HCT116 (cell line): ENCODE results near the gene IL20. TPM values are rescaled to one million over a fixed set of nuclear protein-coding genes. Genes with fewer than 3 reads are reported as not detected.

Experiments used
- ATAC-seq: fragments of 200-7000 bp; cut with Tn5 transposase; 2 replicates; pipeline ENCODE4 v1.9.1; 2020; ENCODE audit warnings: mild to moderate bottlenecking, moderate library complexity
- BruUV-seq: library from RNA; stranded (reverse); fragments of 400-500 nt; replicated peaks from 2 replicates; lab custom pipeline; 2021; lab: Mats Ljungman, UMichigan
- CTCF ChIA-PET: fragments of 300-600 bp; sonication (Branson Sonifier 250); formaldehyde crosslinking; loops from one replicate; lab custom pipeline; 2021; ENCODE audit warnings: antibody characterized with exemption; lab: Charles Lee
- POLR2A ChIA-PET: fragments of 300-600, 350-600 bp; sonication (Branson Sonifier 250); formaldehyde crosslinking; loops from one replicate; lab custom pipeline; 2021; ENCODE audit warnings: antibody characterized with exemption; lab: Charles Lee
- RAD21 ChIA-PET, 2 experiments: fragments of 300-600 bp; sonication (Branson Sonifier 250); formaldehyde crosslinking; loops; one replicate each; lab custom pipeline; 2023; ENCODE audit warnings: low total read pairs in 2 of 2; ENCODE audit not compliant: uncharacterized antibody in 2 of 2, unreplicated experiment in 2 of 2, low non-redundant PET in 1 of 2; lab: Charles Lee
- DNase-seq: peaks from one replicate; pipeline ENCODE4 v3.0.0-alpha.2; 2010; ENCODE audit warnings: low read depth, low spot score
- H2AFZ ChIP-seq: fragments of 200-600 bp; shearing (Covaris generic), sonication (generic); 2 replicates; pipeline ENCODE4 v1.6.1; 2017; ENCODE audit warnings: low read depth, mixed run types, mixed read lengths, antibody characterized with exemption, low read length; ENCODE audit not compliant: poor library complexity, severe bottlenecking
- H3K27ac ChIP-seq: 2 replicates; pipeline ENCODE4 v1.5.1; 2012; ENCODE audit warnings: low read depth, low read length
- H3K27me3 ChIP-seq: fragments of 200-600 bp; sonication (generic); 2 replicates; pipeline ENCODE4 v1.6.1; 2016; ENCODE audit warnings: mixed run types, low read length, mixed read lengths; ENCODE audit not compliant: insufficient read depth
- H3K36me3 ChIP-seq, 2 experiments: fragments of 200-500 bp in 1 of 2; fragments of 200-600 bp in 1 of 2; sonication (Bioruptor generic) in 1 of 2; sonication (generic) in 1 of 2; 2 replicates each; pipeline versions ENCODE4 v1.5.1 to v1.6.1; 2014 to 2016; ENCODE audit warnings: low read length in 2 of 2, inconsistent platforms in 1 of 2, mixed read lengths in 1 of 2, mixed run types in 1 of 2; ENCODE audit not compliant: insufficient read depth in 2 of 2, control insufficient read depth in 1 of 2
- H3K4me1 ChIP-seq, 2 experiments: fragments of 200-600 bp in 1 of 2; sonication (generic) in 1 of 2; 2 replicates each; pipeline versions ENCODE4 v1.5.1 to v1.6.1; 2012 to 2017; ENCODE audit warnings: low read length in 2 of 2, inconsistent platforms in 1 of 2, mild to moderate bottlenecking in 1 of 2, mixed read lengths in 1 of 2, mixed run types in 1 of 2, moderate library complexity in 1 of 2; ENCODE audit not compliant: insufficient read depth in 2 of 2, control insufficient read depth in 1 of 2
- H3K4me2 ChIP-seq: fragments of 200-600 bp; sonication (generic); 2 replicates; pipeline ENCODE4 v1.6.1; 2017; ENCODE audit warnings: mixed run types, low read length, mixed read lengths
- H3K4me3 ChIP-seq, 2 experiments: fragments of 200-600 bp in 1 of 2; sonication (generic) in 1 of 2; replicated peaks in 1 of 2; 2 replicates each; pipeline ENCODE4 v1.5.1; 2011 to 2016; ENCODE audit warnings: low read length in 2 of 2, control low read depth in 1 of 2, low read depth in 1 of 2, mild to moderate bottlenecking in 1 of 2, mixed read lengths in 1 of 2, mixed run types in 1 of 2
- H3K79me2 ChIP-seq: fragments of 200-600 bp; sonication (generic); 2 replicates; pipeline ENCODE4 v1.6.1; 2017; ENCODE audit warnings: mild to moderate bottlenecking, mixed run types, low read length, moderate library complexity, mixed read lengths; ENCODE audit not compliant: insufficient read depth
- H3K9ac ChIP-seq: fragments of 200-600 bp; sonication (generic); 2 replicates; pipeline ENCODE4 v1.6.1; 2016; ENCODE audit warnings: low read length, mixed read lengths
- H3K9me2 ChIP-seq: fragments of 200-600 bp; sonication (generic), shearing (Covaris generic); 2 replicates; pipeline ENCODE4 v1.6.1; 2017; ENCODE audit warnings: mixed run types, mild to moderate bottlenecking, moderate library complexity; ENCODE audit not compliant: insufficient read depth
- H3K9me3 ChIP-seq, 2 experiments: fragments of 200-500 bp in 1 of 2; fragments of 200-600 bp in 1 of 2; sonication (Bioruptor generic) in 1 of 2; sonication (generic) in 1 of 2; 2 replicates each; pipeline ENCODE4 v1.6.1; 2014 to 2017; ENCODE audit warnings: low read length in 2 of 2, mixed read lengths in 2 of 2, inconsistent platforms in 1 of 2, low read depth in 1 of 2, mild to moderate bottlenecking in 1 of 2, mixed run types in 1 of 2, moderate library complexity in 1 of 2; ENCODE audit not compliant: control insufficient read depth in 1 of 2, insufficient read depth in 1 of 2
- H4K20me1 ChIP-seq: fragments of 200-600 bp; sonication (generic), shearing (Covaris generic); 2 replicates; pipeline ENCODE4 v1.6.1; 2017; ENCODE audit warnings: mixed run types, mild to moderate bottlenecking, moderate library complexity; ENCODE audit not compliant: insufficient read depth
- CBX3 ChIP-seq: IDR thresholded peaks from 2 replicates; pipeline ENCODE4 v1.6.1; 2012; ENCODE audit warnings: low read depth
- CEBPB ChIP-seq: IDR thresholded peaks from 2 replicates; pipeline ENCODE4 v1.6.1; 2012; ENCODE audit warnings: low read depth
- CTCF ChIP-seq, 3 experiments: fragments of 200-600 bp in 1 of 3; sonication (generic) in 1 of 3; IDR thresholded peaks in 2 of 3; conservative IDR thresholded peaks in 1 of 3; 2 replicates each; pipeline ENCODE4 v1.5.1; 2012 to 2017; ENCODE audit warnings: low read depth in 2 of 3, low read length in 2 of 3, antibody characterized with exemption in 1 of 3, borderline replicate concordance in 1 of 3, control low read depth in 1 of 3, mild to moderate bottlenecking in 1 of 3, mixed read lengths in 1 of 3, mixed run types in 1 of 3, moderate library complexity in 1 of 3; ENCODE audit not compliant: insufficient read depth in 1 of 3
- ELF1 ChIP-seq: IDR thresholded peaks from 2 replicates; pipeline ENCODE4 v1.6.1; 2012; ENCODE audit warnings: low read depth, borderline replicate concordance
- EZH2 ChIP-seq: fragments of 200-600 bp; sonication (generic); IDR thresholded peaks from 2 replicates; pipeline ENCODE4 v1.6.1; 2017; ENCODE audit warnings: antibody characterized with exemption, mixed run types
- EZH2phosphoT487 ChIP-seq: fragments of 200-600 bp; IDR thresholded peaks from 2 replicates; pipeline ENCODE4 v1.6.1; 2018; ENCODE audit warnings: antibody characterized with exemption, borderline replicate concordance
- FOSL1 ChIP-seq: IDR thresholded peaks from 2 replicates; pipeline ENCODE4 v1.6.1; 2012; ENCODE audit warnings: low read depth
- JUND ChIP-seq: IDR thresholded peaks from 2 replicates; pipeline ENCODE4 v1.6.1; 2012
- POLR2A ChIP-seq: IDR thresholded peaks from 2 replicates; pipeline ENCODE4 v1.7.0; 2011; ENCODE audit warnings: borderline replicate concordance; ENCODE audit not compliant: insufficient read depth, insufficient read length; ENCODE audit errors: extremely low read depth
- RAD21 ChIP-seq: IDR thresholded peaks from 2 replicates; pipeline ENCODE4 v1.6.1; 2012; ENCODE audit warnings: low read depth, mild to moderate bottlenecking
- REST ChIP-seq: IDR thresholded peaks from 2 replicates; pipeline ENCODE4 v1.6.1; 2012; ENCODE audit warnings: low read depth
- SIN3A ChIP-seq: IDR thresholded peaks from 2 replicates; pipeline ENCODE4 v1.6.1; 2012; ENCODE audit warnings: low read depth
- SP1 ChIP-seq: IDR thresholded peaks from 2 replicates; pipeline ENCODE4 v1.6.1; 2012; ENCODE audit warnings: low read depth
- SRF ChIP-seq: IDR thresholded peaks from 2 replicates; pipeline ENCODE4 v1.6.1; 2012; ENCODE audit warnings: low read depth
- TCF7L2 ChIP-seq: IDR thresholded peaks from 2 replicates; pipeline ENCODE4 v1.7.0; 2011; ENCODE audit warnings: borderline replicate concordance, inconsistent platforms; ENCODE audit not compliant: insufficient read depth, insufficient read length; ENCODE audit errors: extremely low read depth
- YY1 ChIP-seq: IDR thresholded peaks from 2 replicates; pipeline ENCODE4 v1.6.1; 2011; ENCODE audit warnings: low read length, low read depth, moderate library complexity, mild to moderate bottlenecking; ENCODE audit not compliant: insufficient replicate concordance; ENCODE audit errors: extremely low read depth
- ZBTB33 ChIP-seq: IDR thresholded peaks from 2 replicates; pipeline ENCODE4 v1.6.1; 2011; ENCODE audit warnings: mild to moderate bottlenecking, low read length, moderate library complexity; ENCODE audit not compliant: insufficient replicate concordance; ENCODE audit errors: extremely low read depth
- ZFX ChIP-seq: fragments of 450-650 bp; IDR thresholded peaks from 2 replicates; pipeline ENCODE4 v1.6.1; 2017
- intact Hi-C: fragments of 100-400 bp; cut with micrococcal nuclease; formaldehyde crosslinking; loops from 2 replicates; pipeline ENCODE4 v1.10.0; 2022
- total RNA-seq: library from RNA; stranded (reverse); gene quantifications from one replicate; pipeline ENCODE4 v1.2.1, GENCODE V29; 2021; ENCODE audit not compliant: unreplicated experiment

Gene IL20
- total RNA-seq, 1 experiment from 2014 or later: not detected

- H3K9ac ChIP-seq: no peak overlapping the region
- CTCF ChIA-PET: no interaction called here
- no peak overlapping the region for H3K4me2 ChIP-seq
- TF ChIP-seq FOSL1 (no peak), REST (no peak), YY1 (no peak), RAD21 (no peak), POLR2A (no peak), SIN3A (no peak), ZBTB33 (no peak), CTCF (IDR thresholded peaks at IDR 0.05 in 2 of 3, conservative IDR thresholded peaks at IDR 0.05 in 1 of 3; ENCODE audit: borderline replicate concordance in 1 of 3, insufficient read depth in 1 of 3, low read depth in 2 of 3, low read length in 2 of 3) (no peak), CEBPB (no peak), CBX3 (no peak), SP1 (no peak), TCF7L2 (no peak), JUND (no peak), EZH2phosphoT487 (no peak), ELF1 (no peak), EZH2 (no peak), ZFX (no peak), SRF (no peak)
- TF ChIP-seq, all 23 proteins: peak for 0
- intact Hi-C loops: no loop called here
- BruUV-seq: no TSS peak
- Histone ChIP-seq H3K79me2 (no peaks in the 10 kb centered on the region), H3K27ac (no peak overlapping the region), H2AFZ (no peak overlapping the region), H3K9me3 (no peaks in the 10 kb centered on the region), H3K9me2 (no peaks in the 10 kb centered on the region), H3K36me3 (no peaks in the 10 kb centered on the region), H3K4me3 (no peak overlapping the region), H3K27me3 (peaks cover 44% of the 10 kb centered on the region), H3K4me1 (no peaks in the 10 kb centered on the region), H4K20me1 (no peaks in the 10 kb centered on the region)
- DNase-seq: no peak
- no peak for ATAC-seq
- ChIA-PET POLR2A (no interaction called here), RAD21 (no interaction called here)
Observed at GRCh38 chr1:206833801-206834200, 31.6 kb upstream of the IL20 start.
